GM10266 (cell line): ENCODE data around the gene UBAP1.
"Not testable (repeated sequence)": the region's sequence is repeated elsewhere in the genome, so short reads cannot be mapped to it uniquely, and the experiment has no call there.

ENCODE experiments used
- DNase-seq: peaks from one replicate; pipeline ENCODE4 v3.0.0; 2012; ENCODE audit errors: extremely low spot score
- CTCF ChIP-seq: IDR thresholded peaks from 2 replicates; pipeline ENCODE4 v1.5.1; 2012; ENCODE audit warnings: mild to moderate bottlenecking, low read depth; ENCODE audit not compliant: control insufficient read depth, insufficient read depth; ENCODE audit errors: missing control alignments

The UBAP1 gene

GRCh38 chr9:34178436-34179212 is at the start of gene UBAP1:
UBAP1 (plus strand) TSS chr9:34179043; CDS start chr9:34220915, 41,872 bp downstream.
- peak; percentile 90 for DNase-seq
- TF ChIP-seq CTCF, result no peak

GRCh38 chr9:34131571-34131970 is 47.3 kb upstream of the UBAP1 start:
- TF ChIP-seq CTCF, result no peak
- DNase-seq, result no peak

GRCh38 chr9:34133436-34133949 is 45.4 kb upstream of the UBAP1 start:
- DNase-seq, result no peak
- no peak for TF ChIP-seq CTCF

- TF ChIP-seq CTCF, result no peak
Observed at GRCh38 chr9:34134521-34134920, 44.3 kb upstream of the UBAP1 start.

GRCh38 chr9:34138644-34139043 is 40.2 kb upstream of the UBAP1 start:
- not testable (repeated sequence) for DNase-seq

More at GRCh38 chr9:34134521-34134920, 44.3 kb upstream of the UBAP1 start:
- DNase-seq, result no peak

GRCh38 chr9:34139477-34140146 is 39.2 kb upstream of the UBAP1 start:
- TF ChIP-seq CTCF, result peak; percentile 38
- DNase-seq, result no peak

GRCh38 chr9:34140853-34141252 is 38.0 kb upstream of the UBAP1 start:
- DNase-seq, result no peak
- no peak for TF ChIP-seq CTCF
